Lung (tissue), 12 donors: ENCODE data around the gene SMAD6. TPM values are rescaled to one million over a fixed set of nuclear protein-coding genes. Genes with fewer than 3 reads are reported as not detected.

Source experiments
- ATAC-seq: fragments of 200-7000 bp; cut with Tn5 transposase; one replicate; pipeline ENCODE4 v1.9.1; 2020; ENCODE audit warnings: moderate number of reproducible peaks; ENCODE audit not compliant: insufficient read depth, low FRiP score
- DNase-seq, 3 donors: peaks; one replicate each; pipeline ENCODE4 v3.0.0-alpha.2; 2013 to 2017
- H3K27ac ChIP-seq, 2 donors: one replicate each; pipeline ENCODE4 v1.5.1; 2013; ENCODE audit warnings: mild to moderate bottlenecking in 2 of 2, moderate library complexity in 2 of 2, control low read depth in 1 of 2, inconsistent platforms in 1 of 2, low read depth in 1 of 2, low read length in 1 of 2
- H3K27me3 ChIP-seq, 3 donors: one replicate each; pipeline ENCODE4 v1.5.1; 2013; ENCODE audit warnings: low read length in 2 of 3; ENCODE audit not compliant: control insufficient read depth in 3 of 3, insufficient read depth in 3 of 3
- H3K36me3 ChIP-seq, 4 donors: one replicate each; pipeline ENCODE4 v1.5.1; 2013; ENCODE audit warnings: low read length in 4 of 4, mild to moderate bottlenecking in 1 of 4, moderate library complexity in 1 of 4; ENCODE audit not compliant: control insufficient read depth in 4 of 4, insufficient read depth in 4 of 4
- H3K4me1 ChIP-seq, 5 donors: one replicate each; pipeline ENCODE4 v1.5.1; 2013; ENCODE audit warnings: low read length in 5 of 5, mild to moderate bottlenecking in 2 of 5, moderate library complexity in 1 of 5; ENCODE audit not compliant: control insufficient read depth in 5 of 5, insufficient read depth in 5 of 5
- H3K4me3 ChIP-seq: one replicate; pipeline ENCODE4 v1.5.1; 2013; ENCODE audit warnings: mild to moderate bottlenecking, control low read depth, moderate library complexity
- H3K9ac ChIP-seq, 2 donors: one replicate each; pipeline ENCODE4 v1.5.1; 2013; ENCODE audit warnings: low read length in 2 of 2, control low read depth in 1 of 2; ENCODE audit not compliant: insufficient read depth in 1 of 2
- H3K9me3 ChIP-seq, 4 donors: one replicate each; pipeline ENCODE4 v1.5.1; 2013; ENCODE audit warnings: low read length in 3 of 4, mild to moderate bottlenecking in 1 of 4, moderate library complexity in 1 of 4; ENCODE audit not compliant: control insufficient read depth in 4 of 4, insufficient read depth in 3 of 4
- WGBS, 2 donors: extraction: QIAGEN DNeasy Blood & Tissue Kit; methylation state at CpG; one replicate each; pipeline ENCODE4 v1.1.7; 2013; 5-methylcytosine and 5-hydroxymethylcytosine counted together
- polyA plus RNA-seq, 2 donors: library from polyadenylated mRNA; stranded (reverse); fragments of 200-250 nt; gene quantifications; one replicate each; pipeline ENCODE4 v1.2.1, GENCODE V29; 2013
- total RNA-seq, 2 donors: library from RNA; depleted of rRNA in 1 of 2; stranded (reverse); fragments of >200 nt in 1 of 2; gene quantifications; one replicate each; pipeline ENCODE4 v1.2.1, GENCODE V29; 2014 to 2021
- TF ChIP-seq, protein P1 (sequence below): IDR thresholded peaks from 2 replicates; pipeline ENCODE4 v1.5.1; 2012; ENCODE audit warnings: mild to moderate bottlenecking; ENCODE audit errors: control extremely low read depth, extremely low read depth
- donor health status: control.
- donor health status: control.
- donor health status: Bipolar disorder and iron deficiency.
- donor health status: healthy.
- donor health status: DM: yes; HTN: yes; CAD: no.

SMAD6 gene
- total and polyA plus RNA-seq, 4 donors, result 24.2 to 67.9 (median 59.1) TPM

DNA sequence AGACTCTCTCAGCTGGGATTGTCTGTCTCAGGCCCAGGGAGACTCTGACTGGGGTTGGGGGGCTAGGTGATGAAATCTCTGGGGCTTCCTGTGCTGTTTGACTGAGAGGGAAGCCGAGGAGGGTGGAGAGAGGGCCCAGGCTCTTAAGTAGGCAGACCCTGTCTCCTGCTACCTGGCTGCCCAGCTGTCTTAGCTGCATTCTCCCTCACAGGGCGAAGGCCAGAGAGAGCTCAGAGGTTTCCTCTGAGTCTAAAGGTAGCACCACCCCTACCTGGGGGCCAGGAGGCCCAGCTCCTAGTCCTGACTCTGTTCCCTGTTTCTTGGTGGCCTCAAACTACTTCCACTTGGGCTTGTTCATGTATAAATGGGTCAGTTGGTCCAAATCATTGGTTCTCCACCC is 24.4 kb downstream of the SMAD6 start:
- H3K4me1 ChIP-seq, result peaks cover 0 to 30% (median 12%) of the 10 kb centered on the region in 5 donors
- no peak for ATAC-seq
- H3K27me3 ChIP-seq, result no peaks in the 10 kb centered on the region
- H3K4me3 ChIP-seq, result no peak overlapping the region
- DNase-seq, result no peak
- no peak overlapping the region for H3K9ac ChIP-seq
- peaks cover 0 to 28% (median 8%) of the 10 kb centered on the region in 4 donors for H3K36me3 ChIP-seq
- H3K9me3 ChIP-seq, result peaks cover 0 to 2% (median 0%) of the 10 kb centered on the region in 4 donors
- WGBS, 2 donors, result 59 to 68% methylated on average over 2 of the region's 2 CpGs
- TF ChIP-seq, protein P1, sequence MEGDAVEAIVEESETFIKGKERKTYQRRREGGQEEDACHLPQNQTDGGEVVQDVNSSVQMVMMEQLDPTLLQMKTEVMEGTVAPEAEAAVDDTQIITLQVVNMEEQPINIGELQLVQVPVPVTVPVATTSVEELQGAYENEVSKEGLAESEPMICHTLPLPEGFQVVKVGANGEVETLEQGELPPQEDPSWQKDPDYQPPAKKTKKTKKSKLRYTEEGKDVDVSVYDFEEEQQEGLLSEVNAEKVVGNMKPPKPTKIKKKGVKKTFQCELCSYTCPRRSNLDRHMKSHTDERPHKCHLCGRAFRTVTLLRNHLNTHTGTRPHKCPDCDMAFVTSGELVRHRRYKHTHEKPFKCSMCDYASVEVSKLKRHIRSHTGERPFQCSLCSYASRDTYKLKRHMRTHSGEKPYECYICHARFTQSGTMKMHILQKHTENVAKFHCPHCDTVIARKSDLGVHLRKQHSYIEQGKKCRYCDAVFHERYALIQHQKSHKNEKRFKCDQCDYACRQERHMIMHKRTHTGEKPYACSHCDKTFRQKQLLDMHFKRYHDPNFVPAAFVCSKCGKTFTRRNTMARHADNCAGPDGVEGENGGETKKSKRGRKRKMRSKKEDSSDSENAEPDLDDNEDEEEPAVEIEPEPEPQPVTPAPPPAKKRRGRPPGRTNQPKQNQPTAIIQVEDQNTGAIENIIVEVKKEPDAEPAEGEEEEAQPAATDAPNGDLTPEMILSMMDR, result no peak
- peak overlapping the region in 1 of 2 donors; percentile 46 for H3K27ac ChIP-seq

DNA sequence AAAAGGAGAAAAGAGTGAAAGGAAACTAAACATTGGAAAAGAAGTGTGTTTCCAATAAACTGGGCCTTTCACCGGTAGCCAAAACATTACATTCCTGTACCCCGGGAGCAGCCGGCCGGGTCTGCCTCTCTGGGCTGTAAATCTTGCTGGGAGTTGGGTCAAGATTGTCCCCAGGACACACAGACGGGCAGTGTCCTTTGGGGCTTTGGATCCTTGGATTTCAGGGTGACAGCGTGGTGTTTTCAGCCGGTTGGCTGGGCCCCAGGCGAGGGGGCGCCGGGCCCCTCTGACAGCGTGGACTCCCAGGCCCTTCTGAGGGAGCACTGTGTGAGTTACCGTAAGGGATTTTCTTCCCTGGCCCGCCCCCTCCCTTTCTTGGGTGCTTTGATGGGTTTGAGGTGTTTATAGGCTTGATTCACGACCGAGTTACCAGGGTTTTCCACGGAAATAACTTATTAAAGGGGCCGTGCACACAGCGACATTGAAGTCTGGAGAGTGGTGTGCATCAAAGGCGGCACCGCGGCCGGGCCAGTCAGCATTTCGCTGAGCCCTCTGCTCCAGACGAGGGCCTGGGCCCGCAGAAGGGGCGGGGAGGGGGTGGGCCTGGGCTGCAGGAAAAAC is 27.4 kb downstream of the SMAD6 start:
- H3K4me1 ChIP-seq, result peaks cover 3 to 37% (median 14%) of the 10 kb centered on the region in 5 donors
- no peak for ATAC-seq
- WGBS, 2 donors, result 41 to 66% methylated on average over 25 to 26 of the region's 26 CpGs
- H3K9me3 ChIP-seq, result peaks cover 0 to 2% (median 0%) of the 10 kb centered on the region in 4 donors
- TF ChIP-seq, protein P1, result no peak
- no peak overlapping the region for H3K9ac ChIP-seq
- peaks cover 0 to 9% (median 2%) of the 10 kb centered on the region in 4 donors for H3K36me3 ChIP-seq
- no peak overlapping the region for H3K4me3 ChIP-seq
- H3K27me3 ChIP-seq, result no peaks in the 10 kb centered on the region
- peak; percentile 62 to 75 (median 75) for DNase-seq
- peak overlapping the region in 1 of 2 donors; percentile 75 for H3K27ac ChIP-seq

- Histone ChIP-seq H3K4me1 (peaks cover 9 to 36% (median 15%) of the 10 kb centered on the region in 5 donors), H3K4me3 (no peak overlapping the region), H3K9ac (no peak overlapping the region), H3K9me3 (peaks cover 0 to 2% (median 0%) of the 10 kb centered on the region in 4 donors), H3K27ac (peak overlapping the region in 1 of 2 donors; percentile 67), H3K36me3 (peaks cover 0 to 9% (median 0%) of the 10 kb centered on the region in 4 donors), H3K27me3 (no peaks in the 10 kb centered on the region)
- 77 to 82% methylated on average over 4 of the region's 4 CpGs for WGBS, 2 donors
- ATAC-seq (no peak), DNase-seq (no peak)
- TF ChIP-seq, protein P1, result no peak
These were observed 28.4 kb downstream of the SMAD6 start for GRCh38 chr15:66730168-66731021.
